K562 (cell line): Measurements from ENCODE around the gene ARSD. TPM values are rescaled to one million over a fixed set of nuclear protein-coding genes. Genes with fewer than 3 reads are reported as not detected.
A peak's percentile ranks its signal among the peaks of the same experiment; 100 is the strongest.

Experiments used
- ARID1B ChIP-seq: fragments of 450-650 bp; IDR thresholded peaks from 2 replicates; pipeline ENCODE4 v1.6.1; 2016; ENCODE audit warnings: antibody characterized with exemption, mild to moderate bottlenecking, inconsistent platforms
- CEBPB ChIP-seq: fragments of 450-650 bp; IDR thresholded peaks from 2 replicates; pipeline ENCODE4 v1.6.1; 2016; ENCODE audit warnings: missing genetic modification characterization, missing compliant biosample characterization
- CEBPG ChIP-seq, 3 experiments: fragments of 200-800 bp in 1 of 3; sonication (Bioruptor generic) in 1 of 3; sonication (generic) in 1 of 3; formaldehyde crosslinking in 1 of 3; IDR thresholded peaks in 2 of 3; conservative IDR thresholded peaks in 1 of 3; 2 replicates each; pipeline versions ENCODE4 v1.6.1 to v1.8.0; 2016 to 2022; ENCODE audit warnings: missing compliant biosample characterization in 2 of 3, missing genetic modification characterization in 2 of 3, mild to moderate bottlenecking in 1 of 3, missing genetic modification reagents in 1 of 3
- DIDO1 ChIP-seq: fragments of 450-650 bp; IDR thresholded peaks from 2 replicates; pipeline ENCODE4 v1.6.1; 2016; ENCODE audit warnings: low read depth, missing biosample characterization, missing genetic modification characterization
- ETV6 ChIP-seq, 3 experiments: fragments of 150-350 bp in 1 of 3; sonication (generic) in 1 of 3; formaldehyde crosslinking in 1 of 3; IDR thresholded peaks; 2 replicates each; pipeline versions ENCODE4 v1.6.1 to v1.8.0; 2014 to 2022; ENCODE audit warnings: borderline replicate concordance in 2 of 3, low read depth in 2 of 3, antibody characterized with exemption in 1 of 3, low read length in 1 of 3, mild to moderate bottlenecking in 1 of 3, missing genetic modification reagents in 1 of 3
- FOSL1 ChIP-seq: fragments of 200-800 bp; sonication (Bioruptor generic); conservative IDR thresholded peaks from 2 replicates; pipeline ENCODE4 v1.6.1; 2016; ENCODE audit warnings: missing genetic modification characterization, missing compliant biosample characterization
- FOXJ2 ChIP-seq: fragments of 200-800 bp; sonication (Bioruptor generic); IDR thresholded peaks from 2 replicates; pipeline ENCODE4 v1.6.1; 2016; ENCODE audit warnings: missing genetic modification characterization, missing compliant biosample characterization
- HLTF ChIP-seq: fragments of 450-650 bp; IDR thresholded peaks from 2 replicates; pipeline ENCODE4 v1.6.1; 2016
- MLX ChIP-seq, 2 experiments: fragments of 450-650 bp in 1 of 2; sonication (generic) in 1 of 2; formaldehyde crosslinking; conservative IDR thresholded peaks; 2 replicates each; pipeline versions ENCODE4 v1.4.0 to v1.8.1; 2020 to 2022; ENCODE audit warnings: mild to moderate bottlenecking in 1 of 2, missing genetic modification reagents in 1 of 2
- MYBL2 ChIP-seq, 2 experiments: fragments of 450-650 bp in 1 of 2; sonication (generic) in 1 of 2; formaldehyde crosslinking in 1 of 2; IDR thresholded peaks; 2 replicates each; pipeline versions ENCODE4 v1.6.1 to v1.8.1; 2017 to 2022; ENCODE audit warnings: borderline replicate concordance in 1 of 2, inconsistent platforms in 1 of 2, low read depth in 1 of 2, mild to moderate bottlenecking in 1 of 2, missing genetic modification reagents in 1 of 2, moderate library complexity in 1 of 2
- NBN ChIP-seq: fragments of 450-650 bp; IDR thresholded peaks from 2 replicates; pipeline ENCODE4 v1.6.1; 2016; ENCODE audit warnings: low read depth, mild to moderate bottlenecking
- NFIC ChIP-seq: fragments of 450-650 bp; IDR thresholded peaks from 2 replicates; pipeline ENCODE4 v1.6.1; 2017; ENCODE audit warnings: mild to moderate bottlenecking, inconsistent platforms
- NFIX ChIP-seq: fragments of 250-450 bp; sonication (Bioruptor Pico); IDR thresholded peaks from 2 replicates; pipeline ENCODE4 v1.4.0; 2020; ENCODE audit warnings: low read depth, mild to moderate bottlenecking, moderate library complexity
- NRF1 ChIP-seq, 2 experiments: fragments of 450-650 bp; IDR thresholded peaks in 1 of 2; conservative IDR thresholded peaks in 1 of 2; 2 replicates each; pipeline ENCODE4 v1.6.1; 2014; ENCODE audit warnings: mild to moderate bottlenecking in 2 of 2
- RAD51 ChIP-seq: fragments of 450-650 bp; IDR thresholded peaks from 2 replicates; pipeline ENCODE4 v1.7.1; 2016; ENCODE audit warnings: low read depth, mild to moderate bottlenecking, borderline replicate concordance
- RBM15 ChIP-seq: fragments of 200-400 bp; formaldehyde crosslinking; IDR thresholded peaks from 2 replicates; pipeline ENCODE4 v1.6.1; 2018; ENCODE audit warnings: mild to moderate bottlenecking, low read length, moderate library complexity; ENCODE audit not compliant: insufficient read depth
- SETDB1 ChIP-seq: IDR thresholded peaks from one replicate; pipeline ENCODE4 v1.6.1; 2012; ENCODE audit warnings: low read length, control low read depth, inconsistent platforms
- SMARCB1 ChIP-seq: IDR thresholded peaks from 2 replicates; pipeline ENCODE4 v1.6.1; 2011; ENCODE audit warnings: improper control_type of control experiment, low read depth; ENCODE audit not compliant: insufficient read length
- UBTF ChIP-seq, 2 experiments: IDR thresholded peaks; 2 replicates each; pipeline ENCODE4 v1.6.1; 2012; ENCODE audit warnings: improper control_type of control experiment in 2 of 2, low read depth in 2 of 2, low read length in 2 of 2, borderline replicate concordance in 1 of 2
- ZFX ChIP-seq: sonication (generic); formaldehyde crosslinking; IDR thresholded peaks from 2 replicates; pipeline ENCODE4 v1.8.0; 2022; ENCODE audit warnings: mild to moderate bottlenecking, missing genetic modification reagents, moderate library complexity
- ZNF124 ChIP-seq: sonication (generic); formaldehyde crosslinking; IDR thresholded peaks from 2 replicates; pipeline ENCODE4 v1.8.1; 2022; ENCODE audit warnings: missing genetic modification reagents
- ZNF146 ChIP-seq: IDR thresholded peaks from one replicate; pipeline ENCODE4 v1.6.1; 2018; ENCODE audit warnings: missing compliant biosample characterization; ENCODE audit not compliant: unreplicated experiment
- ZNF785 ChIP-seq: fragments of 250-450 bp; sonication (Bioruptor Pico); IDR thresholded peaks from 2 replicates; pipeline ENCODE4 v1.4.0; 2020; ENCODE audit warnings: mild to moderate bottlenecking
- polyA plus RNA-seq, 8 experiments: library from polyadenylated mRNA; depleted of rRNA in 4 of 8; stranded (reverse) in 5 of 8; unstranded in 3 of 8; fragments of >200 nt; fragmentation: Nextera tagmentation in 2 of 8; fragmentation: Illumina TruSeq in 1 of 8; extraction: Ambion mirVana in 2 of 8; extraction: Trizol in 1 of 8; gene quantifications; 2 replicates each; pipeline versions ENCODE4 v1.2.1 to v1.2.3, GENCODE V29; 2011 to 2014; ENCODE audit warnings: inconsistent platforms in 1 of 8, missing spikeins in 1 of 8
- total RNA-seq, 7 experiments: library from RNA; depleted of rRNA in 6 of 7; stranded (reverse); fragments of >200 nt in 6 of 7; fragmentation: Illumina TruSeq in 2 of 7; extraction: Trizol in 2 of 7; gene quantifications; 2 replicates each; pipeline versions ENCODE4 v1.2.1 to v1.2.3, GENCODE V29; 2011 to 2021; ENCODE audit warnings: low replicate concordance in 1 of 7
- TF ChIP-seq, protein P1 (sequence below): fragments of 450-650 bp; formaldehyde crosslinking; IDR thresholded peaks from 2 replicates; pipeline ENCODE4 v1.4.0; 2020; ENCODE audit warnings: mild to moderate bottlenecking, moderate library complexity

The ARSD gene
- total and polyA plus RNA-seq, 9 of the 15 experiments (the other 6 are each of a cell fraction or from before 2014, with no cell fraction given), result 0.05 to 0.23 (median 0.09) TPM; not detected in 1

DNA sequence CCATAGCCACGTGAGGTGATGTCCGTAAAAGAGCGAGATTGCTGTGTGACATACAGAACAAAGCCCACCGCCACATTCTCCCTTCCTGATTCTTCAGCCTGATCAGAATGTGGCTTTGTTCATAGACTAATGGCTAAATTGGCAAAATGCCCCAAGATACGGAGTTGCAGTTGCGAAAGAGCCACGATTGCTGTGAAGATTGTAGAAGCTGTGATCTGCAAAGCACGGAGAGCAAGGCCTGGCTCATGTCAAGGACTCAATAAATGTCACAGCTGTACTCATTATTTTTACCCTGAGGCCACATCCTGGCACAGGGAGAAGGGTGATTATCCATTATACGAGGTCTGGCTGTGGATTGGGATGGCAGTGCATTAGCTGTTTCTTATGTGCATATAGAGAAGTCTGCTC lies 34.2 kb downstream of the ARSD start (continued):
- TF ChIP-seq MLX (CRISPR knock-in tag; conservative IDR thresholded peaks at IDR 0.05), result no peak
- TF ChIP-seq FOXJ2 (tag), result no peak
- no peak for TF ChIP-seq ZFX (CRISPR knock-in tag)
- TF ChIP-seq SMARCB1, result no peak
- TF ChIP-seq ZNF124 (CRISPR knock-in tag), result no peak
- TF ChIP-seq NFIX, result no peak
- no peak for TF ChIP-seq NBN
- TF ChIP-seq CEBPG (CRISPR knock-in tag; IDR thresholded peaks at IDR 0.05), result peak; percentile 21; the same call in 1 of the 2 replicates
- peak; percentile 69 to 87 for TF ChIP-seq CEBPG (tag; conservative IDR thresholded peaks at IDR 0.05 in 1 of 2, IDR thresholded peaks at IDR 0.05 in 1 of 2)
- no peak for TF ChIP-seq HLTF
- no peak for TF ChIP-seq SETDB1
- TF ChIP-seq, protein P1, sequence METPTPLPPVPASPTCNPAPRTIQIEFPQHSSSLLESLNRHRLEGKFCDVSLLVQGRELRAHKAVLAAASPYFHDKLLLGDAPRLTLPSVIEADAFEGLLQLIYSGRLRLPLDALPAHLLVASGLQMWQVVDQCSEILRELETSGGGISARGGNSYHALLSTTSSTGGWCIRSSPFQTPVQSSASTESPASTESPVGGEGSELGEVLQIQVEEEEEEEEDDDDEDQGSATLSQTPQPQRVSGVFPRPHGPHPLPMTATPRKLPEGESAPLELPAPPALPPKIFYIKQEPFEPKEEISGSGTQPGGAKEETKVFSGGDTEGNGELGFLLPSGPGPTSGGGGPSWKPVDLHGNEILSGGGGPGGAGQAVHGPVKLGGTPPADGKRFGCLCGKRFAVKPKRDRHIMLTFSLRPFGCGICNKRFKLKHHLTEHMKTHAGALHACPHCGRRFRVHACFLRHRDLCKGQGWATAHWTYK (CRISPR knock-in tag), result no peak
- TF ChIP-seq NRF1 (conservative IDR thresholded peaks at IDR 0.05 in 1 of 2, IDR thresholded peaks at IDR 0.05 in 1 of 2), result no peak
- TF ChIP-seq UBTF (IDR thresholded peaks at IDR 0.05; ENCODE audit: borderline replicate concordance in 1 of 2, low read depth in 2 of 2, low read length in 2 of 2), result no peak
- TF ChIP-seq ZNF146 (CRISPR knock-in tag), result no peak
- TF ChIP-seq RBM15, result no peak
- no peak for TF ChIP-seq RAD51
- 0 out of 2 replicates have a peak, but pooled peaks have one; percentile 38 for TF ChIP-seq ARID1B
- TF ChIP-seq DIDO1, result no peak
- TF ChIP-seq CEBPB (tag), result peak; percentile 94
- TF ChIP-seq NFIC, result peak; percentile 82
- no peak for TF ChIP-seq ZNF785 (CRISPR knock-in tag)
- no peak for TF ChIP-seq ETV6 (IDR thresholded peaks at IDR 0.05; ENCODE audit: borderline replicate concordance in 1 of 2, low read depth in 2 of 2, low read length in 1 of 2)
- no peak for TF ChIP-seq ETV6 (CRISPR knock-in tag; IDR thresholded peaks at IDR 0.05; ENCODE audit: borderline replicate concordance)
- TF ChIP-seq FOSL1 (tag), result no peak
- TF ChIP-seq MYBL2 (IDR thresholded peaks at IDR 0.05; ENCODE audit: low read depth), result no peak
- TF ChIP-seq MYBL2 (CRISPR knock-in tag; IDR thresholded peaks at IDR 0.05; ENCODE audit: borderline replicate concordance), result no peak
